HL-60 (cell line): Measurements from ENCODE around the gene WRNIP1.

Source experiments
- DNase-seq, 2 experiments: peaks; one replicate each; pipeline ENCODE4 v3.0.0-alpha.2; 2010 to 2020; ENCODE audit warnings: low read depth in 1 of 2, low spot score in 1 of 2
- H3K27ac ChIP-seq: fragments of 250-450 bp; sonication (Bioruptor Pico); replicated peaks from 2 replicates; pipeline ENCODE4 v1.5.1; 2020; ENCODE audit warnings: mild to moderate bottlenecking, moderate library complexity
- H3K27me3 ChIP-seq: fragments of 250-450 bp; sonication (Bioruptor Pico); 2 replicates; pipeline ENCODE4 v1.5.1; 2021; ENCODE audit warnings: mild to moderate bottlenecking, moderate library complexity; ENCODE audit not compliant: insufficient read depth, poor library complexity, severe bottlenecking
- H3K4me3 ChIP-seq: replicated peaks from 2 replicates; pipeline ENCODE4 v1.5.1; 2011; ENCODE audit warnings: mild to moderate bottlenecking, control low read depth, low read length; ENCODE audit not compliant: insufficient read depth
- CTCF ChIP-seq: IDR thresholded peaks from one replicate; pipeline ENCODE4 v1.5.1; 2011; ENCODE audit warnings: low read length, control low read depth, inconsistent platforms; ENCODE audit not compliant: insufficient read depth
- GABPA ChIP-seq: IDR thresholded peaks from 2 replicates; pipeline ENCODE4 v1.6.1; 2012; ENCODE audit warnings: low read depth
- POLR2AphosphoS5 ChIP-seq: IDR thresholded peaks from 2 replicates; pipeline ENCODE4 v1.6.1; 2012; ENCODE audit warnings: low read depth
- SPI1 ChIP-seq: IDR thresholded peaks from 2 replicates; pipeline ENCODE4 v1.6.1; 2012; ENCODE audit warnings: low read depth, mild to moderate bottlenecking, borderline replicate concordance
- TF ChIP-seq, protein P1 (sequence below): IDR thresholded peaks from 2 replicates; pipeline ENCODE4 v1.6.1; 2012; ENCODE audit warnings: low read depth; ENCODE audit not compliant: insufficient replicate concordance

WRNIP1 gene

GRCh38 chr6:2806644-2807043, 41.5 kb downstream of the WRNIP1 start:
- H3K27ac ChIP-seq = 0 out of 2 replicates have a peak overlapping the region, but pooled peaks have one; percentile 6
- DNase-seq = no peak
- TF ChIP-seq CTCF (no peak), GABPA (no peak), POLR2AphosphoS5 (no peak), SPI1 (no peak)
- TF ChIP-seq, protein P1, sequence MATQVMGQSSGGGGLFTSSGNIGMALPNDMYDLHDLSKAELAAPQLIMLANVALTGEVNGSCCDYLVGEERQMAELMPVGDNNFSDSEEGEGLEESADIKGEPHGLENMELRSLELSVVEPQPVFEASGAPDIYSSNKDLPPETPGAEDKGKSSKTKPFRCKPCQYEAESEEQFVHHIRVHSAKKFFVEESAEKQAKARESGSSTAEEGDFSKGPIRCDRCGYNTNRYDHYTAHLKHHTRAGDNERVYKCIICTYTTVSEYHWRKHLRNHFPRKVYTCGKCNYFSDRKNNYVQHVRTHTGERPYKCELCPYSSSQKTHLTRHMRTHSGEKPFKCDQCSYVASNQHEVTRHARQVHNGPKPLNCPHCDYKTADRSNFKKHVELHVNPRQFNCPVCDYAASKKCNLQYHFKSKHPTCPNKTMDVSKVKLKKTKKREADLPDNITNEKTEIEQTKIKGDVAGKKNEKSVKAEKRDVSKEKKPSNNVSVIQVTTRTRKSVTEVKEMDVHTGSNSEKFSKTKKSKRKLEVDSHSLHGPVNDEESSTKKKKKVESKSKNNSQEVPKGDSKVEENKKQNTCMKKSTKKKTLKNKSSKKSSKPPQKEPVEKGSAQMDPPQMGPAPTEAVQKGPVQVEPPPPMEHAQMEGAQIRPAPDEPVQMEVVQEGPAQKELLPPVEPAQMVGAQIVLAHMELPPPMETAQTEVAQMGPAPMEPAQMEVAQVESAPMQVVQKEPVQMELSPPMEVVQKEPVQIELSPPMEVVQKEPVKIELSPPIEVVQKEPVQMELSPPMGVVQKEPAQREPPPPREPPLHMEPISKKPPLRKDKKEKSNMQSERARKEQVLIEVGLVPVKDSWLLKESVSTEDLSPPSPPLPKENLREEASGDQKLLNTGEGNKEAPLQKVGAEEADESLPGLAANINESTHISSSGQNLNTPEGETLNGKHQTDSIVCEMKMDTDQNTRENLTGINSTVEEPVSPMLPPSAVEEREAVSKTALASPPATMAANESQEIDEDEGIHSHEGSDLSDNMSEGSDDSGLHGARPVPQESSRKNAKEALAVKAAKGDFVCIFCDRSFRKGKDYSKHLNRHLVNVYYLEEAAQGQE = no peak
- no peak overlapping the region for H3K4me3 ChIP-seq
- no peaks in the 10 kb centered on the region for H3K27me3 ChIP-seq

GRCh38 chr6:2807342-2808090, 42.3 kb downstream of the WRNIP1 start:
- TF ChIP-seq, protein P1 = no peak
- TF ChIP-seq GABPA = no peak
- TF ChIP-seq SPI1 = no peak
- no peak for TF ChIP-seq CTCF
- no peak for TF ChIP-seq POLR2AphosphoS5
- Histone ChIP-seq H3K4me3 (no peak overlapping the region), H3K27me3 (no peaks in the 10 kb centered on the region), H3K27ac (no peak overlapping the region)
- DNase-seq = no peak

DNA sequence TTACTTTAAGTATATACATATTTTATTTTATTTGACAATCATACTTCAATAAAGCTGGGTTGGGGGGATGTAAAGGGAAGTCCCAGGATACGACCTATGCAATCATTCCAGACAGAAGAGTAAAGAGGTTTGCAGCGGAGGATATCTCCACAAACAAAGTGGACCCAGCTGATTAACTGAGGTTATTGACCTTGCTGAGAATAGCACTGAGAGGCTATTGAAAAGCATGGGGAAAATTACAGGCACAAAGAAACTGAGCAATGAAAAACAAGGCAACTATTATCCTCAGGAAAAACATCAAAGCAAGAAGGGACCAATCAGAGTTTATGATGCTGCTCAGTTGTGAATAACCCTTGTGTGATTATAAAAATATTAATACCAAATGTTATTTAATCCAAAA, 43.8 kb downstream of the WRNIP1 start:
- no peaks in the 10 kb centered on the region for H3K27me3 ChIP-seq
- H3K27ac ChIP-seq = no peak overlapping the region
- TF ChIP-seq GABPA (no peak), POLR2AphosphoS5 (no peak), SPI1 (no peak), CTCF (no peak)
- TF ChIP-seq, protein P1 = no peak
- no peak overlapping the region for H3K4me3 ChIP-seq
- DNase-seq = no peak
